SJCRH30 (cell line): ENCODE results near the gene IFNK. TPM values are rescaled to one million over a fixed set of nuclear protein-coding genes. Genes with fewer than 3 reads are reported as not detected.
"Not testable (repeated sequence)": the region's sequence is repeated elsewhere in the genome, so short reads cannot be mapped to it uniquely, and the experiment has no call there.

Experiments used
- DNase-seq, 2 experiments: peaks; one replicate each; pipeline ENCODE4 v3.0.0-alpha.2; 2015 to 2020
- H3K27ac ChIP-seq: fragments of 250-450 bp; sonication (Bioruptor Pico); 2 replicates; pipeline ENCODE4 v1.5.1; 2020; ENCODE audit warnings: mild to moderate bottlenecking, moderate library complexity
- H3K27me3 ChIP-seq: fragments of 250-450 bp; sonication (Bioruptor Pico); 2 replicates; pipeline ENCODE4 v1.5.1; 2020; ENCODE audit warnings: mild to moderate bottlenecking, moderate library complexity
- H3K36me3 ChIP-seq: fragments of 250-450 bp; sonication (Bioruptor Pico); 2 replicates; pipeline ENCODE4 v1.5.1; 2020; ENCODE audit warnings: mild to moderate bottlenecking, moderate library complexity
- H3K4me1 ChIP-seq: fragments of 250-450 bp; sonication (Bioruptor Pico); 2 replicates; pipeline ENCODE4 v1.5.1; 2020; ENCODE audit warnings: mild to moderate bottlenecking, moderate library complexity
- H3K4me3 ChIP-seq: fragments of 250-450 bp; sonication (Bioruptor Pico); 2 replicates; pipeline ENCODE4 v1.5.1; 2020; ENCODE audit warnings: mild to moderate bottlenecking, moderate library complexity
- H3K9me3 ChIP-seq: fragments of 250-450 bp; sonication (Bioruptor Pico); replicated peaks from 2 replicates; pipeline ENCODE4 v1.5.1; 2020; ENCODE audit warnings: mild to moderate bottlenecking, moderate library complexity
- total RNA-seq: library from RNA; depleted of rRNA; stranded (reverse); fragments of >200 nt; shearing (Covaris generic); gene quantifications from 2 replicates; pipeline ENCODE4 v1.2.3, GENCODE V29; 2014

Gene IFNK
- total RNA-seq, 1 experiment from 2014 or later = not detected

DNA sequence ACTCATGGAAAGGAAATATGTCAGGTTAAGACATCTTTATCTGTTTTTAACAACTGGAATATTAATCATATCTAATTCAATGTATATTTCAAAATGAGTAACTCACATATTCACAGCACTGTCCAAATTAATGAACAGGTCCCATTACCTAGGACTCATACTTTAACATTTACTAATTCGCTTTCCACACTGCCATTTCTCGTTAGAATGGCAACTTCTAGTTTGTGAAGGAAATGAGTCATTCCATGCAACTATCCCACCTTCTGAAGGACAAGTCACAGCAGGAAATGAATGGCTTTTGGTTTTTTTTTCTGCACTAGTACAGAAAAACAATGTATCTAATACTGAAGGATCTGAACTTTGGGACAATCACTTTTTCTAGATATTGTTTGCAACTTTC lies 24.6 kb upstream of the IFNK start:
- Histone ChIP-seq H3K27ac (no peak overlapping the region), H3K36me3 (no peaks in the 10 kb centered on the region), H3K4me1 (no peaks in the 10 kb centered on the region), H3K4me3 (no peak overlapping the region), H3K27me3 (no peaks in the 10 kb centered on the region), H3K9me3 (no peaks in the 10 kb centered on the region)
- no peak for DNase-seq

- not testable (repeated sequence) for H3K4me3 ChIP-seq, H3K27ac ChIP-seq, H3K9me3 ChIP-seq, H3K4me1 ChIP-seq, H3K36me3 ChIP-seq, H3K27me3 ChIP-seq, DNase-seq
Observed at GRCh38 chr9:27500902-27501301, 23.2 kb upstream of the IFNK start.

DNA sequence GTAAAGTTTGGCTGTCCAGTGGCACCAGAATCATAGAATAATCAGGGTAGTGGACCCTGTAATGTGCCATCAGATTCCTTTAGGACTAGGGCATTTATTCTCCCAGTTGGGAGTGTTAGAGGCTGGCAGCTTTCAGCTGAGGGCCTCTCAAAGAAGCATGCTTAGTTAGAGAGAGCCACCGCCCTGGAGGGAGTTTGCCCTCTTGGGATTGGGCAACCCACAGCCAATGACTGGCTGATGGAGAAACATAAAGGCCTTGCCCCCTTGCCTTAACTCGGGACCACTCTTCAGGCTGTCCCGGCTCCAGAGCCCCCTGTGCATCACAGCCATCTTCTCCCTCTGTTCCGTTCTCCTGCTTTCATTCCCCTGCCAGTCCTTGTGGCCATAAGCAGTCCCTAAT lies 20.5 kb upstream of the IFNK start:
- no peaks in the 10 kb centered on the region for H3K9me3 ChIP-seq
- no peaks in the 10 kb centered on the region for H3K36me3 ChIP-seq
- no peak for DNase-seq
- no peak overlapping the region for H3K4me3 ChIP-seq
- no peaks in the 10 kb centered on the region for H3K4me1 ChIP-seq
- H3K27ac ChIP-seq = no peak overlapping the region
- H3K27me3 ChIP-seq = no peaks in the 10 kb centered on the region

DNA sequence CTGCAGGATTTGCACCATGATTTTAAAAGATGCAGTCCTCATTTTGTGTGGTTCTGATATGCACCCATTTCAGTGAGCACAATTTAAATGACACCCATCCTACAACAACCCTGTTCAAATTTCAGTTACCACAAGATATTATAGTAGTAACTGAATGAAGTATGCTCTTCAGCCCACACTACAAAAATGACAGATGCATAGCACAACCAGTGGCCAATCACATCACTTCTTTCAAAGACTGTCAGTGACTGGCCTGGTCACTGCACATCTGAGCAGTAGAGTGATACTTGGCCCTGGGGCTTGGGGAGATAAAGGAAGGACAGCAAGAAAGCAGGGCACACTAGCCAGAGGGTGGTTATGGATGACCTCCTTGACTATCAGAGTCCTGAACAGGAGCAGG lies 19.8 kb upstream of the IFNK start:
- Histone ChIP-seq H3K4me1 (no peaks in the 10 kb centered on the region), H3K27ac (no peak overlapping the region), H3K27me3 (no peaks in the 10 kb centered on the region), H3K9me3 (no peaks in the 10 kb centered on the region), H3K36me3 (no peaks in the 10 kb centered on the region), H3K4me3 (no peak overlapping the region)
- DNase-seq = no peak

DNA sequence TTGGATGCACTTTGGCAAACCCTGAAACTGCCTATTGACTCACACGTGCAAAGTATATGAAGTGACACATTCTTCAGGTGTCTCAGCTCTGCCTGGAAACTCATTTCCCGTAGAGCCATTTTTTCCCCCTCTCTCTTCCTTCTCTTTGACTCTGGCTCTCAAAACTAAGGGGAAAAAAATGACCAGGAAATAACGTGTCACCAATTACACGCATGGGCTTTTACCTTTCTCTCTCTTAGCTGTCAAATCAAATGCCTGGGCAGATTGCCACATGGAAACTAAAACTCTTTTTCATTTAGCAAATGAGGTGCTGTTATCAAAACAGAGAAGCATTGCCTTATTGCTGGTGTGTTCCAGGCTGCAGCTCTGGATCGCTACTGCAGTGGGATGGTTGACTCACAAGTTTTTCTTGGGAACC lies 18.3 kb upstream of the IFNK start:
- no peak overlapping the region for H3K27ac ChIP-seq
- H3K27me3 ChIP-seq = no peaks in the 10 kb centered on the region
- no peaks in the 10 kb centered on the region for H3K4me1 ChIP-seq
- DNase-seq = no peak
- H3K4me3 ChIP-seq = no peak overlapping the region
- no peaks in the 10 kb centered on the region for H3K36me3 ChIP-seq
- no peaks in the 10 kb centered on the region for H3K9me3 ChIP-seq

DNA sequence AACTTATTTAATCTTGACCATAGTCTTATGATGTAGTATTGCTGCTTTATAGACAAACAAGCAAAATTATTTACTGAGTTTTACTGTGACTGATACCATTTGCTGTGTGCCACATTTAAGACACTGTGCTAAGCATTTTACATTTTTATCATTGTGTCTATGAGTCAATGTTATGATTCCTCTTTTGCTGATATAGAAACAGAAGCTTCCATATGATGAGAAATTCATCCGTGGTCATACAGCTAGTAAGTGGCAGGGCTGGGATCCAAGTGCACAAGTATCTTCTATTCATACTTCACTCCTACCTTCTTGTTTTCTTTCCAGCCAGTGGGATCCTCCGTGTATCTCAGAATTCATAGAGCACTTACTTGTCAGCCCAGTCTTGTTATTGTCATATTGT lies 17.1 kb upstream of the IFNK start:
- H3K4me3 ChIP-seq = no peak overlapping the region

DNA sequence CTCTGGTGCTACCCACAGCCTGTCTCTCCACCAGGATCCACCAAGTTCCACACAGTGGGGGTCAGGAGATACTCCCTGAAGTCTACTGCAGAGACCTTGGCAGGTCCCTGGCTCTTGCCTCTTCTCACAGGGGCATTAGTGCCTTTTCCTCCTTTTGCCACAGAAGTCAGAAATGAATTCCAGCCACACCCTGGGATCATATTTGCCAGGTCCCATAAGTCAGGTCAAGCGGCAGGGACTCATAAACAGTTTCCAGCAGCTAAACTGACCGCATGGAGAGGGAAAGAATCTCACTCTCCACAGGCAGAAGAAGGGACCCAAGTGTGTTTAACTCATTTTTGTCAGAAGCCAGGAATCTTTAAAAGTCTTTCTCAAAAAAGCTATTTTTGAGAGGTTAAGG lies 13.3 kb upstream of the IFNK start:
- Histone ChIP-seq H3K9me3 (no peaks in the 10 kb centered on the region), H3K27ac (no peak overlapping the region), H3K4me3 (no peak overlapping the region), H3K4me1 (no peaks in the 10 kb centered on the region), H3K27me3 (no peaks in the 10 kb centered on the region), H3K36me3 (no peaks in the 10 kb centered on the region)
- DNase-seq = no peak

More for the DNA sequence above, 17.1 kb upstream of the IFNK start:
- DNase-seq = no peak
- Histone ChIP-seq H3K4me1 (no peaks in the 10 kb centered on the region), H3K27ac (no peak overlapping the region), H3K9me3 (no peaks in the 10 kb centered on the region), H3K36me3 (no peaks in the 10 kb centered on the region), H3K27me3 (no peaks in the 10 kb centered on the region)

GRCh38 chr9:27511771-27512170 lies 12.3 kb upstream of the IFNK start:
- H3K4me3 ChIP-seq = no peak overlapping the region
- no peaks in the 10 kb centered on the region for H3K4me1 ChIP-seq
- H3K36me3 ChIP-seq = no peaks in the 10 kb centered on the region
- H3K27ac ChIP-seq = no peak overlapping the region
- H3K27me3 ChIP-seq = no peaks in the 10 kb centered on the region
- no peaks in the 10 kb centered on the region for H3K9me3 ChIP-seq
- DNase-seq = no peak

- H3K27me3 ChIP-seq = no peaks in the 10 kb centered on the region
- no peaks in the 10 kb centered on the region for H3K36me3 ChIP-seq
Observed at GRCh38 chr9:27514551-27514950, 9.5 kb upstream of the IFNK start.

GRCh38 chr9:27518006-27518405 lies 6.1 kb upstream of the IFNK start:
- no peak for DNase-seq
- H3K27ac ChIP-seq = no peak overlapping the region
- no peaks in the 10 kb centered on the region for H3K4me1 ChIP-seq
- H3K9me3 ChIP-seq = no peaks in the 10 kb centered on the region
- no peaks in the 10 kb centered on the region for H3K36me3 ChIP-seq
- no peaks in the 10 kb centered on the region for H3K27me3 ChIP-seq
- no peak overlapping the region for H3K4me3 ChIP-seq

More at GRCh38 chr9:27514551-27514950, 9.5 kb upstream of the IFNK start:
- Histone ChIP-seq H3K4me1 (no peaks in the 10 kb centered on the region), H3K9me3 (no peaks in the 10 kb centered on the region), H3K27ac (no peak overlapping the region), H3K4me3 (no peak overlapping the region)
- no peak for DNase-seq

DNA sequence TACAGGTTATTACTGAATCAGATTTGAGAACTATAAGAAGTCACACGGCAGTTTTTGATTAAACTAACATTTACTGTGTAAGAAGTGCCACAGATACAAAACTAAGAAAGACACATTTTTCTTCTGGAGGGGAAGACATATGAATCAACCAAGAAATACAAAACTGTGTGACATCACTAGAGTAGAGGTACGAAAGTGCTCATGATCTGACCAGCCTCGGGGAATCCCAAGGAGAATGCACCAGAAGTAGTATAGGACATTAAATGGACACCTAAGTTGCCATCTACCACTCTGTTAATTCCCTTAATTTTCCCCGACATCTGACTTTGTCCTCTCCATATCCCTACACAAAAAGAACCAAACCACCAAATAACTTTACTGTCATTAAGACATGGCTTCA lies 5.3 kb upstream of the IFNK start:
- H3K27ac ChIP-seq = no peak overlapping the region
- H3K36me3 ChIP-seq = no peaks in the 10 kb centered on the region

DNA sequence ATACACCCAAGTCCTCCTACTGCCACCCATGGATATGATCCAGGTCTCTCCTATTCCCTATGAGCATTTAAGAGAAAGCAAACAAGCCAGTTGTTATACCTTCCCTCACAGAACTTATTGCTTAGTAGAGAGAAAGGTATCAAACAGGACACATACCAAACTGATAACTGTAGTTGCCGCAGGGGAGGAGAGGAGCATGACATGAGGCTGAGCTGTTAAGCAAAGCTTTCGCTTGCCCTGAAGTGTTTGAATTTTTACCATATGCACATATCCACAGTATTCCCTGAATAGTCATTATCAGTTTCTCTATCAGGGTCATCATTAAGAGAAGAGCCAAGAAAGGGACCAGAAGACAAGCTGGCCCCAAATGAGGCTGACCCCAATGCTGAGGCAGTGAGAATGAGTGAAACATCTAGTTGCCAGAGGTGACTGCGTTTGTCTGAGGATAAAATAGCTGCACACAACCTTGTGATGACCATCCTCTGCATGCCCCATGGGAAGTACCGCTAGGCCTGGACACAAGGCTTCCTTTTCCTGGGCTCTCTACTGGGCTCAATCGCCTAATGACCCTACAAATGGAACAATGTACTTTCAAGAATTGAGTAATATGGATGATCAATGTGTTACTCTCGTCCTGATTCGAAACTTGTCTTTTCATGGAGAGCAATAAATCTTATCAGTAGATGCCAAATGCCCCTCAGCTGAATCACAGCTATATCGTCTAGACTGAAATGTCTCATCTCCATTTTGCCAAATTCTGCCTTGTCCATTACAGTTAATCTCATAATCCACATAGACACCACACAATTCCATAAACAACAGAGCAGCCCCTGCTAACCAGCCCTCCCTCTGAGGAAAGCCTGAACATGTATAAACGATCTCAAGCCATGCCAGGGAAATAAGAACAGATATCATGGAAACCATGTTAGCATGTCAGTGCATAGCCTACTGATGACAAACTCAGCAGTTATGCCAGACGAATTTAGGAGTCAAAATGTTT lies 4.3 kb upstream of the IFNK start:
- no peaks in the 10 kb centered on the region for H3K9me3 ChIP-seq
- DNase-seq = no peak
- H3K27me3 ChIP-seq = no peaks in the 10 kb centered on the region
- H3K4me3 ChIP-seq = no peak overlapping the region
- no peaks in the 10 kb centered on the region for H3K4me1 ChIP-seq
- H3K36me3 ChIP-seq = no peaks in the 10 kb centered on the region
- no peak overlapping the region for H3K27ac ChIP-seq

More for the DNA sequence above, 5.3 kb upstream of the IFNK start:
- Histone ChIP-seq H3K9me3 (no peaks in the 10 kb centered on the region), H3K27me3 (no peaks in the 10 kb centered on the region), H3K4me1 (no peaks in the 10 kb centered on the region), H3K4me3 (no peak overlapping the region)
- DNase-seq = no peak

DNA sequence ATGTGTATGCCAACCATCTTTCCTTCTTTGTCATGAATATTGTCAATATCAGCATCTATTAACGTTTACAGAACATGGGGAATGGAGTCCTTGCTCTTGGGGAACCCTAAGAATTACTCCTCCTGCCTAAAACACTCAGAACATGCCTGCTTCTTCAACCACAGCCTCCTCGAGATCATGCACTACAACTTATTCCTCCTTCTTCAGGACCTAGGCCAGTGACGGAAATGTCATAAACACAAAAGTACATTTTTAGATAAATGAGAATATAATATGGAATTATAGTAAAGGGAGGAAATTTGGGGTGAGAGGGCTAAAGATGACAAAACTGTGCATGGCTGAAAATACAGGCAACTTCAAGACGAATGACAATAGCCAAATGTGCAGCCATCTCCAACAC lies 3.1 kb upstream of the IFNK start:
- H3K27me3 ChIP-seq = no peaks in the 10 kb centered on the region
- no peak overlapping the region for H3K4me3 ChIP-seq
- no peaks in the 10 kb centered on the region for H3K36me3 ChIP-seq
- H3K4me1 ChIP-seq = no peaks in the 10 kb centered on the region
- H3K27ac ChIP-seq = no peak overlapping the region
- no peaks in the 10 kb centered on the region for H3K9me3 ChIP-seq
- DNase-seq = no peak

DNA sequence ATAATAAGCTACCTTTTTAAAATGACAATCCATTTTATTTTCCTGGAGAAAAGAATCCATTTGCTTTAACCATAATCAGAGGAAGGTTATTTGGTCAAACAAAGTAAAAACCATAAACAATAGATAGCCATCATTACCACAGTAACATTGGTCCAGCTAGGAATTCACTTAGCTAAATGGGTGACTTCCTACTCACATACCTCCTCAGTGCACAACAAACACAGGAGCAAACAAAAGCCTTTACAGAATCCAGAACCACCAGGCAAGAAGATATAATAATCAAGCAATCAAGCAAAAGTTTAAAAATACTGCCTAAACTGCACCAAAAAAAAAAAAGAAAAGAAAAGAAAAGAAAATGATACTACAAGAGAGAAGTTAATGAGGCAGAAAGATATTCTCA lies 949 bp upstream of the IFNK start:
- no peaks in the 10 kb centered on the region for H3K4me1 ChIP-seq
- DNase-seq = no peak
- no peaks in the 10 kb centered on the region for H3K9me3 ChIP-seq
- no peaks in the 10 kb centered on the region for H3K27me3 ChIP-seq
- no peaks in the 10 kb centered on the region for H3K36me3 ChIP-seq
- no peak overlapping the region for H3K27ac ChIP-seq
- no peak overlapping the region for H3K4me3 ChIP-seq

DNA sequence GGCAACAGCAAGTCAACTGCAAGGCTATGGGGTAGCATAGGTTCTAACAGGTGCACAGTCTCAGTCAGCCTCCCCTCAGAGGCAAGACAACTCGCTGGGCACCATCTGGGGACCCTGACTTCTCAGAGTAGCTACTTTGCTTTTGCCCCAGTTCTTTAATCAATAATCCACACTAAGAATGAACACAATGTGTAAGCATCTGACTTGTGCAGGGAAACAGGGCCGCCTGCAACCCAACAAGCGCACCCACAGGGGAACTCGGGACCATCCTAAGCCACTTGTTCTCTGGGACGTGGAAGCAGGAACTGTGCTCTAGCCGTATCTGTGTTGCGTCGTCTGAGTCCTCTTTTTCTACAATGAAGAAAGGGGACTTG lies 3.6 kb downstream of the IFNK start:
- Histone ChIP-seq H3K36me3 (no peaks in the 10 kb centered on the region), H3K27me3 (no peaks in the 10 kb centered on the region), H3K4me1 (no peaks in the 10 kb centered on the region), H3K27ac (no peak overlapping the region), H3K4me3 (no peak overlapping the region), H3K9me3 (no peaks in the 10 kb centered on the region)
- DNase-seq = no peak
